ENCODE measurements around the gene SELENOK.

GRCh38 chr3:53865732-53866499, 25.7 kb downstream of the SELENOK start:
- TF ChIP-seq CTCF (conservative IDR thresholded peaks at IDR 0.05; ENCODE audit: low read depth, low read length), result no peak
- no peak for TF ChIP-seq RFX5 (IDR thresholded peaks at IDR 0.05; ENCODE audit: low read depth, low read length)

Data from IMR-90 (cell line).